Stomach smooth muscle (tissue), 2 donors: ENCODE results near the gene POM121C.
A peak's percentile ranks its signal among the peaks of the same experiment; 100 is the strongest.
"Not testable (repeated sequence)": the region's sequence is repeated elsewhere in the genome, so short reads cannot be mapped to it uniquely, and the experiment has no call there.

Experiments
- H3K27ac ChIP-seq: one replicate; pipeline ENCODE4 v1.7.0; 2013; ENCODE audit warnings: mild to moderate bottlenecking, low read length, inconsistent platforms
- H3K27me3 ChIP-seq, 2 donors: one replicate each; pipeline ENCODE4 v1.7.0; 2013; ENCODE audit warnings: low read length in 2 of 2; ENCODE audit not compliant: insufficient read depth in 2 of 2, control insufficient read depth in 1 of 2
- H3K36me3 ChIP-seq, 2 donors: one replicate each; pipeline ENCODE4 v1.7.0; 2013; ENCODE audit warnings: low read length in 2 of 2; ENCODE audit not compliant: control insufficient read depth in 2 of 2, insufficient read depth in 2 of 2
- H3K4me1 ChIP-seq: one replicate; pipeline ENCODE4 v1.7.0; 2013; ENCODE audit warnings: low read length; ENCODE audit not compliant: control insufficient read depth, insufficient read depth
- H3K4me3 ChIP-seq, 2 donors: one replicate each; pipeline ENCODE4 v1.7.0; 2013; ENCODE audit warnings: low read length in 2 of 2
- H3K9ac ChIP-seq, 2 donors: one replicate each; pipeline ENCODE4 v1.7.0; 2013; ENCODE audit warnings: low read length in 2 of 2, mild to moderate bottlenecking in 1 of 2
- H3K9me3 ChIP-seq, 2 donors: one replicate each; pipeline ENCODE4 v1.7.0; 2013; ENCODE audit warnings: low read length in 2 of 2; ENCODE audit not compliant: control insufficient read depth in 2 of 2
- donor health status: healthy.
- donor health status: Pancreatic carcinoma.

POM121C gene

GRCh38 chr7:75485979-75486643, at the start of gene POM121C:
Gene POM121C, minus strand, starts transcription at chr7:75486299. Its CDS starts 44,803 bp downstream, at chr7:75441496.
- not testable (repeated sequence) for H3K27me3 ChIP-seq, H3K36me3 ChIP-seq, H3K4me1 ChIP-seq, H3K9me3 ChIP-seq
- Histone ChIP-seq H3K9ac (peak within 1 kb of the TSS; percentile 72 to 75), H3K4me3 (peak within 1 kb of the TSS; percentile 69 to 77), H3K27ac (peak within 1 kb of the TSS; percentile 62)

- no peak overlapping the region for H3K27ac ChIP-seq
- no peaks in the 10 kb centered on the region for H3K9me3 ChIP-seq
- no peaks in the 10 kb centered on the region for H3K27me3 ChIP-seq
- no peaks in the 10 kb centered on the region for H3K4me1 ChIP-seq
- no peak overlapping the region for H3K4me3 ChIP-seq
- H3K36me3 ChIP-seq, result peaks cover 8 to 15% of the 10 kb centered on the region in 2 donors
- H3K9ac ChIP-seq, result no peak overlapping the region
These were observed 48.7 kb upstream of the POM121C start for GRCh38 chr7:75534727-75535307.

GRCh38 chr7:75533926-75534325, 47.8 kb upstream of the POM121C start:
- Histone ChIP-seq H3K9me3 (no peaks in the 10 kb centered on the region), H3K4me3 (no peak overlapping the region), H3K9ac (no peak overlapping the region), H3K36me3 (peaks cover 8 to 10% of the 10 kb centered on the region in 2 donors), H3K27me3 (no peaks in the 10 kb centered on the region), H3K4me1 (no peaks in the 10 kb centered on the region), H3K27ac (no peak overlapping the region)

- Histone ChIP-seq H3K4me3 (no peak overlapping the region), H3K9me3 (no peaks in the 10 kb centered on the region), H3K27me3 (no peaks in the 10 kb centered on the region), H3K9ac (no peak overlapping the region), H3K36me3 (peaks cover 7 to 8% of the 10 kb centered on the region in 2 donors), H3K27ac (no peak overlapping the region), H3K4me1 (no peaks in the 10 kb centered on the region)
These were observed 46.5 kb upstream of the POM121C start for GRCh38 chr7:75532639-75533038.

GRCh38 chr7:75531359-75531821, 45.3 kb upstream of the POM121C start:
- peaks cover 10% of the 10 kb centered on the region for H3K4me1 ChIP-seq
- no peak overlapping the region for H3K9ac ChIP-seq
- H3K4me3 ChIP-seq, result no peak overlapping the region
- H3K36me3 ChIP-seq, result peaks cover 0 to 1% of the 10 kb centered on the region in 2 donors
- no peaks in the 10 kb centered on the region for H3K27me3 ChIP-seq
- H3K27ac ChIP-seq, result no peak overlapping the region
- no peaks in the 10 kb centered on the region for H3K9me3 ChIP-seq

GRCh38 chr7:75527224-75527722, 41.2 kb upstream of the POM121C start:
- H3K9ac ChIP-seq, result peak overlapping the region; percentile 79 to 82
- H3K36me3 ChIP-seq, H3K9me3 ChIP-seq, H3K27me3 ChIP-seq: not testable (repeated sequence)
- peak overlapping the region; percentile 67 for H3K27ac ChIP-seq
- H3K4me3 ChIP-seq, result peak overlapping the region; percentile 84 to 86
- peaks cover 11% of the 10 kb centered on the region for H3K4me1 ChIP-seq

GRCh38 chr7:75521727-75522126, 35.6 kb upstream of the POM121C start:
- H3K27me3 ChIP-seq, H3K36me3 ChIP-seq, H3K9ac ChIP-seq, H3K4me1 ChIP-seq, H3K27ac ChIP-seq, H3K4me3 ChIP-seq, H3K9me3 ChIP-seq: not testable (repeated sequence)

- not testable (repeated sequence) for H3K4me1 ChIP-seq, H3K9ac ChIP-seq, H3K27me3 ChIP-seq, H3K4me3 ChIP-seq, H3K36me3 ChIP-seq, H3K27ac ChIP-seq, H3K9me3 ChIP-seq
These were observed 32.7 kb upstream of the POM121C start for GRCh38 chr7:75518842-75519241.

- H3K36me3 ChIP-seq, H3K9ac ChIP-seq, H3K4me1 ChIP-seq, H3K4me3 ChIP-seq, H3K27ac ChIP-seq, H3K27me3 ChIP-seq, H3K9me3 ChIP-seq: not testable (repeated sequence)
These were observed 22.9 kb upstream of the POM121C start for GRCh38 chr7:75509033-75509432.

- H3K4me1 ChIP-seq, H3K9me3 ChIP-seq, H3K27me3 ChIP-seq, H3K9ac ChIP-seq, H3K27ac ChIP-seq, H3K36me3 ChIP-seq, H3K4me3 ChIP-seq: not testable (repeated sequence)
These were observed 5.9 kb upstream of the POM121C start, which contains the start of gene SPDYE5 for GRCh38 chr7:75492020-75492419. Gene SPDYE5, plus strand, starts transcription at chr7:75492320. Its CDS starts 1,728 bp downstream, at chr7:75494048.

GRCh38 chr7:75485355-75485978, 632 bp downstream of the POM121C start:
- H3K36me3 ChIP-seq, H3K4me1 ChIP-seq, H3K27me3 ChIP-seq, H3K9me3 ChIP-seq: not testable (repeated sequence)
- Histone ChIP-seq H3K27ac (peak overlapping the region; percentile 62), H3K4me3 (peak overlapping the region; percentile 69 to 77), H3K9ac (peak overlapping the region; percentile 72 to 75)
